Activated T-cell treated with anti-CD3 and anti-CD28 coated beads for 4 hours (primary cell): ENCODE results near the gene ABCG1.

Experiments used
- DNase-seq: peaks from one replicate; pipeline ENCODE4 v3.0.0-alpha.2; 2020

Gene ABCG1

GRCh38 chr21:42252778-42253340 lies 33.9 kb downstream of the ABCG1 start:
- no peak for DNase-seq

GRCh38 chr21:42253466-42253865 lies 34.5 kb downstream of the ABCG1 start:
- no peak for DNase-seq

DNA sequence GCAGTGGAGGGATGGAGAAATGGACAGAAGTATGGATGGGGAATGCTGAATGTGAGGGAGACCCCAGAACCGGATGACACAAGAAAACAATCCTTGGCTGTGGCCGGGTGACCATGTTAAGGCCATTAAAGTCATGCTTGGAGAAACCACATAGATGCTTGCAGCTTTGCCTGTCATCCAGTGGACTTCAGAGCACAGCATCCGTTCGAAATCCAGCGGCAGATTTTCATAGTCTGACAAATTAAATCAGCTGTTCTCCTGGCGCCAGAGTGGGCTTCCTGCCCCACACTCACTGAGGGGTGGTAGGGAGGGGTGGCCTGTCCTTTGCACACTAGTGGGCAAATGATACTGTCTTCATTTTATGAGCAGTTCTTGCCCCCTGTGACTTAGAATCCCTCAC lies 35.1 kb downstream of the ABCG1 start:
- DNase-seq, result no peak

GRCh38 chr21:42254651-42255601 lies 36.0 kb downstream of the ABCG1 start:
- DNase-seq, result no peak

DNA sequence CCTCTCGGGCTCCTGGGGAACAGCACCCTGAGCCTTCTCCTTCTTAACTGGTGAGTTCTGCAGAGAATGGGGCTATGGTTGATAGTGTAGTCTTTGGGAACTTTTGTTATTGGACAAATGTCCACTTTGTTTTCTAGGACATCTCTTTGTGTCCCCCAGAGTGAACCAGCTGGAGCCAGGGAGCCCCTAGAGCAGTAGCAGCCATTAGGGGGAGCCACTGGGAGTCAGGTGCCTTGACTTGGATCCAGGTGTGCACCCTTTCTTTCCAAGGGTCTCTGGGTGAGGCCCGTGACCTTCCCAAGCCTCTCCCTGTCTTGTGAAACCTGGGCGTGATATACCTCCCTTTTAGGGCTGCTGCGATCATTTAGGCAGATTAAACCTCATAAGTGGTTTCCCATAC lies 36.9 kb downstream of the ABCG1 start:
- no peak for DNase-seq

DNA sequence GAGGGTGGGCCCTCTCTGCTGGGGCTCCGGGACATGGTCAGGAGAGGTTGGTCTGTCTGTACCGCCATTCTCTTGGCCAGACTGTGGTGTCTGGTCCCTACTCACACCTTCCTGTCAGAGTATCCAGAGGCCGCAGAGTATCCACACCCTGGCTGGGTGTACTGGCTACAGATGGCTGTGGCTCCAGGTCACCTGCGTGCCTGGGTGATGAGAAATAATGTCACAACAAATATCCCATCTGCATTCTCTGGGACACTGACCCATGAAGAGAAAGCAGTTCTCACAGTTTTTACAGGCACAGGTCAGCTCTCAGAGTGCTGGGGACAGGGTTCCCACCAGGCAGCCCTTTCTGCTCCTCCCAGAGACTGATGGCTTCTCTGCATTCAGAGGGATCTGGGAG lies 37.4 kb downstream of the ABCG1 start:
- no peak for DNase-seq

GRCh38 chr21:42257091-42257765 lies 38.3 kb downstream of the ABCG1 start:
- DNase-seq, result no peak

DNA sequence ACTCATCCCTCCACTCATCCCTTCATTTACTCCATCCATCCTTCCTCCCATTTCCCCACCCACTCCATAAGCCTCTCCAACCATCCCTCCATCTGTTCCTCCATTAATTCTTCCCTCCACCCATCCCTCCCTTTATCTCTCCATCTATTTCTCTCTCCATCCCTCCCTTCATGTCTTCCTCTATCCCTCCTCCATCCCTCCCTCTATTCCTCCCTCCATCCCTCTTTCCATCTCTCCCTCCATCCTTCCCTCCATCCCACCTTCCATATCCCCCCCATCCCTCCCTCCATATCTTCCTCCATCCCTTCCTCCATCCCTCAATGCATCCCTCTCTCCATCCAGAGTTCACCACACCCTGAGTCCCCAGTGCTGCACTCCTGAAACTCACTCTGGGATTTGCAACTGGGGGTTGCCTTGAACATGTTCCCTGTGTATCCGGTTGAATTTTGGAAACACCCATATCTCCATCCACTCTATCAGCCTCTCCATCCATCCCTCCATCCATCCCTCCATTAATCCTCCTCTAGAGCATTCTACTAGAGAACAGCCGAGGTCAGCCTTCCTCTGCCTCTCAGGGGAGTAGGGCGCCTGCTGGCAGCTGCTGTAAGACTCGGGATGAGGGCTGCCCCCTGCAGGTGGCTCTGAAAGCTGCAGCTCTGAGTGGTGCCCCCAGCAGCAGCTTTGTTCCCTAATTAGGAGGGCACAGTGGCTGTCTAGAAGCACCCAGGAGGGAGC lies 39.4 kb downstream of the ABCG1 start:
- DNase-seq, result peak; percentile 75

DNA sequence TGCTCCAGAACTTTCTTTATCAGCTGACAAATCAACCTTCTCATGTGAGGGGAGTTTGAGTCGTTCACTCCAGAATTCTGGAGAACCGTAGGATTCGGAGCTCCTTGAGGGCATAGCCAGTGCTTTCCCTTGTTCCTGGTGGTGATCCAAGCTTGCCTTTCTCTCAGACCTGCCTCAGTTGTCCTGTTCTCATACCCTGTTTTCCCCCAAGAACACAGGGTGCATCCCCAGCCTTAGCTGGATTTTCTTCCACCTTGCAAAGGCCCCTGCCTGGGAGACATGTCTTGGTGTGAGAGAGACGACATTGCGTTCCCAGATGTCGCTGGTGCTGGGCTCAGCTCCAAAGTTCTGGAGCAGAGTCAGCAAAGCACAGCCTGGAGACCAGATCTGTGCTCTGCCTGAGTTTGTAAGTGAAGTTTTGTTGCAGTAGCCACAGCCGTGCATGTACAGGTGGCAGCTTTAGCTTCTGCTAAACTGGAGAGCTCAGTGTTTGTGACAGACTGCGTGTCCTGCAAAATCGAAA lies 40.0 kb downstream of the ABCG1 start:
- DNase-seq, result no peak

GRCh38 chr21:42260121-42260520 lies 41.2 kb downstream of the ABCG1 start:
- no peak for DNase-seq

DNA sequence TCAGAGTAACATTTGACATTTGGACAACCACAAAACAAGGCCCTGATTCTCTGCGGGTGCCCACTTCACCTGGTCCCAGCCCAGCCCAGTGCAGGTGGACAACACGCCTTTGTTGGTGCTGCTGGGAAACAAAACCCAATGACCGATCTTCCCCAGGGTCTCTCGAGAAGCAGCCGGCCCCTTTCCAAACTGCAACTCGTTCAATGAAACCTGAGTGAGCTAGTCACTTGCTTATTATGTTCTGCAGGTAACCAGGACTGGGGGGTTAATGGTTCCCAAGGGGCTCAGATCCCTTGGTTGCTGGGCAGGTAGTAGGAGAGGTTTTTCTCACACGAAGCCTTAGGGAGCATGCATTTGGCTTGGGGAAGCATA lies 42.9 kb downstream of the ABCG1 start:
- no peak for DNase-seq

- no peak for DNase-seq
These were observed 43.9 kb downstream of the ABCG1 start for GRCh38 chr21:42262831-42263231.

DNA sequence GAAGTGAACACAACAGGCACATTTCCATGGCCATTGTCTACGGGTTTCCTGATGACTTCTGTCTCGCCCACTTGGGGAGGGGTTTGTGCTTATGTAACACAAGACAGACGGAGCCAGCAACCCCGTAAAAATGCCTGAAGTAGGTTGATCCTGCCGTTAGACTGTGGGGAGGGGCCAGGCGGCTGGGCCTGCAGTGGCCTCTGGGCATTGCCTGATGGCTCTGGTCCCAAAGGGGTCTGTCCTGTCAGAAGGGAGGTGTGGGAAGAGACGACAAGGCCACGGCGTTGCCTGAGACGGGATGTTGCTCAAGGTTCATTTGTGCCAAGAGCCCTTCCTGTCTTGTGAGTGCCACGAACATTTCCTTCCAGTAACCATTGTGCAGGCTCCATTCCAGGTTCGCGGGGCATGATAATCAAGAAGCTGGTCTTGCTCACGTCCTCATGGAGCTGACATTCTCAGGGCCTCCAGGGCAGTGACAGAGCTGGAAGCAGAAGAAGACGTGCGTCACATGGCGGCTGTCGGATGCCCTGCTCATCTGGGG lies 44.7 kb downstream of the ABCG1 start:
- no peak for DNase-seq

DNA sequence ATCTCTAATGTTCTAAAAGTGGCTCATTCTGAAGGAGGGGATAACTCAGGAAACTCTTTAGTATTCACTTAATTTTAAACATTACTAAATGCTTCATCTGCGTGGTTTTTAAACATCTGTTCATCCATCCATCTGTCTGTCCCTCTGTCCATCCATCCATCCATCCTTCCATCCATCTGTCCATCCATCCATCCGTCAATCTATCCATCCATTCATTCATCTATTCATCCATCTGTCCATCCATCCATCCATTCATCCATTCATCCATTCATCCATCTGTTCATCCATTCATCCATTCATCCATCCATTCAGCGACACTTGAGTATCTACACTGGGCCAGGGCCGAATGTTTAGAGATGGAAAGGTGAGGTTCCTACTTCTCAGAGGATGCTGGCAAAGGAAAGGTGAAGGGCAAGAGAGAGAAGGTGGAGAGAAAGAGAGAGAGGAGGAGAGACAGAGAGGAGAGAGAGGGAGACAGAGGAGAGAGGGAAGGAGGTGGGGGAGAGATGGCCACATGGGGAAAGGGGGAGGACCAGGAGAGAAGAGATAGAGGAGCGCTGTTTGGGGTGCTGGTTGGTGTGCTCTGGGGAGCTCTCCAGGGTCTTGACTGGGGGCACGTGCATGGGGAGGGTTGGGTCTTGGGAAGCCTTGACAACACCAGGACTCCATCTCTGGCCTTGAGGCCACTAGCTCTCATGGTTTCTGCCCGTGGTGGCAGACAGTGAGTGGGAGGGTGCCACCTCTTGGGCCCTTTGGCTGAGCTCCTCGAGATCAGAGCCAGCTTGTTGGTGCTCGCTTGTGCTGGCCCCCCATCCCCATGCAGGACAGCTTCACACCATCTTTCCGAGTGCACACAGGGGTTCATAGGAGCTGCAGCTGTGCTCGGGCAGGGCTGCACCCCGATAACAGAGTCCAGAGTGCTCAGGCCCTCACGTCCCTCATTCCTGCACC lies 45.6 kb downstream of the ABCG1 start:
- no peak for DNase-seq

DNA sequence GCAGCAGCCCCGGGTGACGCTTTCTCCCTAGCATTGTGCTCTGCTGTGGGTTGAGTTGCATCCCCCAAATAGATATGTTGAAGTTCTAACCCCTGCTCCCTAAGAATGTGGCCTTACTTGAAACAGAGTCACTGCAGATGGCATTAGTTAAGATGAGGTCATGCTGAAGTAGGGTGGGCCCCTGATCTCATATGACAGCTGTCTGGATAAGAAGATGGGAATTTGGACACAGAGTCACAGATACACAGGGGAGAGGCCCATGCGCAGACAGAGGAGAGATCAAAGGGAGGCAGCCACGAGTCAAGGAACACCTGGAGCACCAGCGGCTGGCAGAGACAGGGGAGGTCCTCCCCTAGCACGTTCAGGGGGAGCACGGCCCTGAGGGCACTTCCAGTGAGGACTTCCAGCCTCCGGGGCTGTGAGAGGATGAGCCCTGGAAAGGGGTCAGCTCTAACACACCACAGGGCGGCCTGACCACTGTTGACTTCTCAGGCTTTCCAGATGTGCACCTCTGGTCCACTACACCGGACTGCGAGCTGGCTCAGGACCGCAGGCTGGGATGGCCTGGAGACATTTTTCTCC lies 46.4 kb downstream of the ABCG1 start:
- DNase-seq, result no peak

GRCh38 chr21:42266971-42267556 lies 48.1 kb downstream of the ABCG1 start:
- no peak for DNase-seq

DNA sequence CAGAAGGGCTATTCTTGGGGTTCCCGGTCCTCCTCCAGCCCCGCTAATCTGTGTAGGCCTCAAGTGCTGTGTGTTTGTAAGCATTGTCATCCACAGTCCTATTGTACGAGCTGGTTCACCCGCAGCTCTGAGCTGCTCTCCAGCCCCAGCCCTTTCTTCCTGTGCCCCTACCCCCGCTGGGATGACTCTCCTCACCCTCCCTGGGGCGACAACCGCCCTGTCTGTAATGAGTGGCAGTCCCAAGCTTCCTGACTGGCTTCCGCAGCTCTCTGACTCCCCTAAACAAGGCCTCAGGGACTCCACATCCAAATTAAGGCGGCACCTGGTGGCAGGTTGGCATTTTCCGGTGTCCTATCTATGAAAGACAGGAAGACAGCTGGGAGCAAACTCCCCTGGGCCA lies 50.4 kb downstream of the ABCG1 start:
- DNase-seq, result no peak

DNA sequence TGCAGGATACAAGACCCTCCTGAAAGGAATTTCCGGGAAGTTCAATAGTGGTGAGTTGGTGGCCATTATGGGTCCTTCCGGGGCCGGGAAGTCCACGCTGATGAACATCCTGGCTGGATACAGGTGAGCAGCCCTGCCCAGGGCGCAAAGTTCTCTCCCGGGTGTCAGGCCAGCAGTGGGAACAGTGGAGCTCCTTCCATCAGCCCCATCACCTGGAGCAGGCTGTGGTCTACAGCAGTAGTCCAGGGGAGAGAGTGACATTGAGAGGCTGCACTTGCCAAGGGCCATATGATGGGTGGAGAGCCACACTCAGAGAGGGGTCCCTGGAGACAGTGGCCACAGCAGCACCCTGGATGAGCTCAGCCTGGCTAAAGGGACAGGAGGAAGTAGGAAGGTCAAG lies 52.1 kb downstream of the ABCG1 start:
- DNase-seq, result no peak

DNA sequence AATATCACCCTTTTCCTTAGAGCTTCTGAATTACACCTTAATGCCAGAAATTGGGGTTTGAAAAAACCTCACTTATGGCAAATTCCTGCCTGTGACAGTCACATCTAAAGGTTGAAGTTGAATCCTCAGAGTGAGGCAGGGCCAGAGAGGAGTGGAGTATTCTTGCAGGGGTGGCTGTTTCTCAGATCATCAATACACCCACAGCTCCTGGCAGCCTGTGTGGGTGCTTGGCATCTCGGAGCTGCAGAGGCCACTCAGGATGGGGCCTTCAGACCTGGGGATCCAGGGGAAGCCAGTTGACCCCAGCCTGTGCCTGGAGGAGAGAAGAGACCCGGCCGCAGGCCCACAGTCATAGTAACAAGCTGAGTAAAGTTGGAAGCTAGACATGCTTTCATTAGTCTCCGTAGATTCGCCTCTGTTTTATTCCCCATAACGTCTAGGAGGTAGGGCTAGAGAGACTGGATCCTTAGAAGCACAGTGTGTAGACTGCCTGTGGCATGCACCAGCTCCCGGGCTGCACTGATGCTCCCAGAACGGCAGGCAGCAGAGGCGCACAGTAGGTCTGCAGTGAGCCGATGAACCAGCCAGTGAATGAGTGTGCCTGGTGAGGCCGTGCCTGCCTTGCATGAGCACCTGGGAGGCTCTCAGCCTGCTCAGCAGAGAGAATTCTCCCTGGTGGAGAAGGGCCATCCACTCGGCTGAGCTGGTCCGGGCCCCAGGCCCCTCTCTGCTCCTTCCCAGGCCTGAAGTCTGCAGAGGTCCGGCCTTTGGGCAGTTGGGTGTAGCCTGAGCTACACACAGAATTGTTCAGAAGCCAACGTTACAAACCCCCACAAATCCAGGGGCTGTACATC lies 53.4 kb downstream of the ABCG1 start:
- DNase-seq, result no peak
